ENCODE data around the gene NAT14. TPM values are rescaled to one million over a fixed set of nuclear protein-coding genes. Genes with fewer than 3 reads are reported as not detected.

Gene NAT14
- total RNA-seq, 2 experiments from 2014 or later: 10.5 to 14.7 TPM

DNA sequence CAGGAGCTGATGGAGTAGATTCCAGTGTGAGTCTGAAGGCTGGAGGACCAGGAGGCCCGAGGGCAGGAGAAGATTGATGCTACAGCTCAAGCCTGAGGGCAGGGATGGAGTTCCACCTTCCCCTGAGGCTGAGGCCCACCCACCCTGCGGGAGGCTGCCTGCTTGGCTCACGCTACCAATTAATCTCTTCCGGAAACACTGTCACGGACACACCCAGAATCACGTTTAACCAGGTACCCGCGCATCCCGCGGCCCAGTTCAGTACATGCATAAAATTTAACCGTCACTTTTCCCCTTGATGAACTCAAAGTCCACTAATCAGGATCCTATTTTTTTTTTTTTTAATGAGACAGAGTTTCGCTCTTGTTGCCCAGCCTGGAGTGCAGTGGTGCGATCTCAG, 13.7 kb upstream of the NAT14 start:
- H3K27ac Mint-ChIP-seq: no peak overlapping the region

DNA sequence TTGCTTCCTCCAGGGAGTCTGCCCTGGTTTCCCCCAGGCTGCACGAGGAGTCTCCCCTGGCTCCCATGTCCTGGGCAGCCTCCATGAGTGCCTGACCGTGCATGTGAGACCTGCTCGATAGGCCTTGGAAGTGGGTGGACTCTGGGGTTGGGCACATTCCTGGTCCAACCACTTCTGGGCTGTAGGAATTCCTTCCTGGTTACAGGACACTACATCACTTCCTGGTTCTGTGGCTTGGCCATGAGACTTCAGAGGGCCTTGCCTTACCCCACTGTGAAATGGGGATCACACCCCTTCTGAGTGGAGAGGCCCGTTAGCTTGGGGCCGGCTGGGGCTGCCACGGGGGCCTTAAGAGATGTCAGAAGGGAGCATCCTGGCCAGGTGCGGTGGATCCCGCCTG, 12.5 kb upstream of the NAT14 start:
- ChIA-PET POLR2A (no interaction called here), CTCF (no interaction called here)
- Histone ChIP-seq H3K4me1 (ENCODE audit: insufficient read depth, low read length) (peaks cover 23% of the 10 kb centered on the region), H3K27me3 (ENCODE audit: control insufficient read depth in 1 of 2, insufficient read depth in 2 of 2, low read length in 2 of 2) (no peaks in the 10 kb centered on the region), H3K27ac (ENCODE audit: low read depth in 1 of 2, low read length in 2 of 2) (no peak overlapping the region), H3K4me3 (ENCODE audit: low read length) (no peak overlapping the region), H3K36me3 (ENCODE audit: insufficient read depth, low read length) (no peaks in the 10 kb centered on the region), H3K9me3 (ENCODE audit: control insufficient read depth in 1 of 2, insufficient read depth in 1 of 2, low read length in 2 of 2) (no peaks in the 10 kb centered on the region)
- no peak overlapping the region for H3K27ac Mint-ChIP-seq
- TF ChIP-seq, protein P1, sequence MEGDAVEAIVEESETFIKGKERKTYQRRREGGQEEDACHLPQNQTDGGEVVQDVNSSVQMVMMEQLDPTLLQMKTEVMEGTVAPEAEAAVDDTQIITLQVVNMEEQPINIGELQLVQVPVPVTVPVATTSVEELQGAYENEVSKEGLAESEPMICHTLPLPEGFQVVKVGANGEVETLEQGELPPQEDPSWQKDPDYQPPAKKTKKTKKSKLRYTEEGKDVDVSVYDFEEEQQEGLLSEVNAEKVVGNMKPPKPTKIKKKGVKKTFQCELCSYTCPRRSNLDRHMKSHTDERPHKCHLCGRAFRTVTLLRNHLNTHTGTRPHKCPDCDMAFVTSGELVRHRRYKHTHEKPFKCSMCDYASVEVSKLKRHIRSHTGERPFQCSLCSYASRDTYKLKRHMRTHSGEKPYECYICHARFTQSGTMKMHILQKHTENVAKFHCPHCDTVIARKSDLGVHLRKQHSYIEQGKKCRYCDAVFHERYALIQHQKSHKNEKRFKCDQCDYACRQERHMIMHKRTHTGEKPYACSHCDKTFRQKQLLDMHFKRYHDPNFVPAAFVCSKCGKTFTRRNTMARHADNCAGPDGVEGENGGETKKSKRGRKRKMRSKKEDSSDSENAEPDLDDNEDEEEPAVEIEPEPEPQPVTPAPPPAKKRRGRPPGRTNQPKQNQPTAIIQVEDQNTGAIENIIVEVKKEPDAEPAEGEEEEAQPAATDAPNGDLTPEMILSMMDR (IDR thresholded peaks at IDR 0.05): no peak
- intact Hi-C loops (cut with DNase I, micrococcal nuclease): loop anchor here in 1 of 2 experiments (10.0 kb wide), 1 partner anchor 842 kb away; the partner anchor contains the start of gene ZSCAN5A
- H3K27me3 Mint-ChIP-seq: no peaks in the 10 kb centered on the region
- H3K36me3 Mint-ChIP-seq (ENCODE audit: low read depth): peaks cover 6% of the 10 kb centered on the region
- peaks cover 15% of the 10 kb centered on the region for H3K4me1 Mint-ChIP-seq (ENCODE audit: low read depth)
- no peak overlapping the region for H3K4me3 Mint-ChIP-seq
- DNase-seq (no peak), ATAC-seq (ENCODE audit: poor library complexity) (no peak)
- H3K9me3 Mint-ChIP-seq: no peaks in the 10 kb centered on the region

More for the DNA sequence above, 13.7 kb upstream of the NAT14 start:
- TF ChIP-seq, protein P1 (IDR thresholded peaks at IDR 0.05): no peak
- DNase-seq (no peak), ATAC-seq (ENCODE audit: poor library complexity) (no peak)
- Mint-ChIP-seq H3K27me3 (no peaks in the 10 kb centered on the region), H3K4me1 (ENCODE audit: low read depth) (peaks cover 6% of the 10 kb centered on the region), H3K9me3 (no peaks in the 10 kb centered on the region), H3K4me3 (no peak overlapping the region), H3K36me3 (ENCODE audit: low read depth) (peaks cover 4% of the 10 kb centered on the region)
- Histone ChIP-seq H3K9me3 (ENCODE audit: control insufficient read depth in 1 of 2, insufficient read depth in 1 of 2, low read length in 2 of 2) (no peaks in the 10 kb centered on the region), H3K27ac (ENCODE audit: low read depth in 1 of 2, low read length in 2 of 2) (no peak overlapping the region), H3K4me3 (ENCODE audit: low read length) (no peak overlapping the region), H3K36me3 (ENCODE audit: insufficient read depth, low read length) (no peaks in the 10 kb centered on the region), H3K4me1 (ENCODE audit: insufficient read depth, low read length) (peaks cover 16% of the 10 kb centered on the region), H3K27me3 (ENCODE audit: control insufficient read depth in 1 of 2, insufficient read depth in 2 of 2, low read length in 2 of 2) (no peaks in the 10 kb centered on the region)
- intact Hi-C loops (cut with DNase I, micrococcal nuclease): loop anchor here in 1 of 2 experiments (10.0 kb wide), 1 partner anchor 844 kb away; the partner anchor contains the start of gene ZSCAN5A
- ChIA-PET POLR2A (no interaction called here), CTCF (no interaction called here)

DNA sequence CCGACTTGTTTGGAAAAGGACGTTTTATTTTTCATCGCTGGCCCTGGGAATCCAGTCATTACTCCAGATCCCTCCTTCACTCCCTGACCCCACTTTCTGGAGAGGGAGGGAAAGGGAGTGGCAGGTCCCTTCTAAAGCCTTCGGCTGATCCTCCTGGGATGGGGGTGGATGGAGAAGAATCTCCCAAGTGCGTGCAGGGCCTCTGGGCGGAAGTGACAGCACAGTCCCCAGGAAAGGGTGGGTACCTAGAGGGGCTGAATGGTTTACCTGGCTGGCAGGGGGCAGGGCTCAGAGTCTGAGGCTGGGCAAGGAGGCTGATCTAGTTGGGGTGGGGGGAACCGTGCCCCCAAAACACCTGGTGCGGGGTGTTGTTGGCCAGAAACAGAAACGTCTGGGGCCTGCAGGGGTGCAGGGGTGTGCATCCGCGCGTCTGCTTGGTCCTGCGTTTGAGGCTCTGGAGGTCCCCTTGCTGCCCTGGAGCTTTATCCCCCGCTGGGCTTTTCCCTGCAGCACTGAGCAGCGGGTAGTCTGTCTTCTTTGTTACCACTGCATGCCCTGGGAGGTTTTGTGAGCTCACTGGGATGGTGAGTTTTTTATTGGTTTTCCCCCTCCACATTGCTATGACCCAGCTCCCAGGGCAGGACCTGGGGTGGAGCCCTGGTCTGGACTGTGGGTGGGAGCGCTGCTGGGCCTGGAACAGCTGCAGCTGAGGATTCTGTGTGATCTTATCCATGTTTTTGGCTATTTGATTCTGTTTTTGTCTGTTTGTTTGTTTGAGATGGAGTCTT, 11.6 kb upstream of the NAT14 start:
- no peaks in the 10 kb centered on the region for H3K9me3 Mint-ChIP-seq
- H3K4me1 Mint-ChIP-seq (ENCODE audit: low read depth): peaks cover 23% of the 10 kb centered on the region
- Histone ChIP-seq H3K9me3 (ENCODE audit: control insufficient read depth in 1 of 2, insufficient read depth in 1 of 2, low read length in 2 of 2) (no peaks in the 10 kb centered on the region), H3K36me3 (ENCODE audit: insufficient read depth, low read length) (no peaks in the 10 kb centered on the region), H3K27ac (ENCODE audit: low read depth in 1 of 2, low read length in 2 of 2) (no peak overlapping the region), H3K4me1 (ENCODE audit: insufficient read depth, low read length) (peaks cover 24% of the 10 kb centered on the region), H3K27me3 (ENCODE audit: control insufficient read depth in 1 of 2, insufficient read depth in 2 of 2, low read length in 2 of 2) (no peaks in the 10 kb centered on the region), H3K4me3 (ENCODE audit: low read length) (no peak overlapping the region)
- no peak for ATAC-seq (ENCODE audit: poor library complexity)
- DNase-seq: no peak
- no peak overlapping the region for H3K4me3 Mint-ChIP-seq
- H3K36me3 Mint-ChIP-seq (ENCODE audit: low read depth): peaks cover 6% of the 10 kb centered on the region
- CTCF ChIA-PET: interaction anchor here (1.7 kb wide), 1 partner anchor 31 kb away, joined by 4 read pairs; no protein-coding TSS in a partner anchor
- H3K27me3 Mint-ChIP-seq: no peaks in the 10 kb centered on the region
- intact Hi-C loops (cut with DNase I, micrococcal nuclease): loop anchor here in 1 of 2 experiments (10.0 kb wide), 1 partner anchor 841 kb away; the partner anchor contains the start of gene ZSCAN5A
- POLR2A ChIA-PET: no interaction called here
- H3K27ac Mint-ChIP-seq: no peak overlapping the region
- TF ChIP-seq, protein P1 (IDR thresholded peaks at IDR 0.05): no peak
